Colonic mucosa (tissue), 4 donors: ENCODE results near the gene TAS2R4. TPM values are rescaled to one million over a fixed set of nuclear protein-coding genes. Genes with fewer than 3 reads are reported as not detected.
"Not testable (repeated sequence)": the region's sequence is repeated elsewhere in the genome, so short reads cannot be mapped to it uniquely, and the experiment has no call there.

Experiments
- DNase-seq: peaks from one replicate; pipeline ENCODE4 v3.0.0-alpha.2; 2020
- H3K27ac ChIP-seq: fragments of 200-600 bp; one replicate; pipeline ENCODE4 v1.8.0; 2021
- H3K27me3 ChIP-seq: fragments of 200-600 bp; one replicate; pipeline ENCODE4 v1.8.0; 2021
- H3K36me3 ChIP-seq: fragments of 200-600 bp; one replicate; pipeline ENCODE4 v1.8.0; 2021
- H3K4me1 ChIP-seq: fragments of 200-600 bp; one replicate; pipeline ENCODE4 v1.8.0; 2021; ENCODE audit warnings: mild to moderate bottlenecking
- H3K4me3 ChIP-seq: fragments of 200-600 bp; one replicate; pipeline ENCODE4 v1.8.0; 2021
- H3K9ac ChIP-seq, 2 donors: one replicate each; pipeline ENCODE4 v1.7.0; 2013; ENCODE audit warnings: control low read depth in 2 of 2, low read depth in 2 of 2, low read length in 2 of 2
- H3K9me3 ChIP-seq: fragments of 200-600 bp; one replicate; pipeline ENCODE4 v1.8.0; 2021
- CTCF ChIP-seq: fragments of 200-600 bp; IDR thresholded peaks from one replicate; pipeline ENCODE4 v1.8.0; 2022; ENCODE audit warnings: antibody characterized with exemption, mild to moderate bottlenecking
- intact Hi-C: fragments of 100-400 bp; cut with DNase I; formaldehyde crosslinking; loops from one replicate; pipeline ENCODE4 v1.14.1; 2022
- total RNA-seq, 2 donors: library from RNA; stranded (reverse); fragmentation: NEBNext Ultra II Directional in 1 of 2; extraction: Animal tissue kit (Norgen Biotek cat#: 25700) in 1 of 2; gene quantifications; one replicate each; pipeline ENCODE4 v1.2.1, GENCODE V29; 2021
- donor health status: healthy.
- donor health status: DM: no; HTN: no; CAD: no.
- donor health status: DM: no; HTN: no; CAD: no.

Gene TAS2R4
- total RNA-seq, 2 donors from 2014 or later, result 0.62 to 0.66 TPM

- H3K9ac ChIP-seq, result peak overlapping the region; percentile 53 to 80
- intact Hi-C loops, result loop anchor here (5.0 kb wide), 1 partner anchor 81 kb away; no protein-coding TSS in a partner anchor
- no peaks in the 10 kb centered on the region for H3K27me3 ChIP-seq
Observed at GRCh38 chr7:141738592-141739013, 37.9 kb upstream of the TAS2R4 start.

GRCh38 chr7:141739250-141739649 lies 37.2 kb upstream of the TAS2R4 start:
- intact Hi-C loops, result loop anchor here (5.0 kb wide), 1 partner anchor 82 kb away; no protein-coding TSS in a partner anchor
- TF ChIP-seq CTCF, result no peak
- Histone ChIP-seq H3K9me3 (no peaks in the 10 kb centered on the region), H3K4me3 (peak overlapping the region; percentile 68), H3K4me1 (no peaks in the 10 kb centered on the region), H3K27ac (no peak overlapping the region), H3K27me3 (no peaks in the 10 kb centered on the region), H3K36me3 (peaks cover 11% of the 10 kb centered on the region), H3K9ac (no peak overlapping the region)
- DNase-seq, result no peak

More at GRCh38 chr7:141738592-141739013, 37.9 kb upstream of the TAS2R4 start:
- Histone ChIP-seq H3K9me3 (no peaks in the 10 kb centered on the region), H3K36me3 (peaks cover 6% of the 10 kb centered on the region), H3K4me1 (no peaks in the 10 kb centered on the region), H3K27ac (peak overlapping the region; percentile 83), H3K4me3 (peak overlapping the region; percentile 68)
- DNase-seq, result no peak
- TF ChIP-seq CTCF, result no peak

GRCh38 chr7:141742229-141742628 lies 34.2 kb upstream of the TAS2R4 start:
- no peak for TF ChIP-seq CTCF
- no peak overlapping the region for H3K4me3 ChIP-seq
- no peaks in the 10 kb centered on the region for H3K4me1 ChIP-seq
- no peak overlapping the region for H3K27ac ChIP-seq
- DNase-seq, result no peak
- H3K9me3 ChIP-seq, result no peaks in the 10 kb centered on the region
- H3K27me3 ChIP-seq, result no peaks in the 10 kb centered on the region
- peaks cover 11% of the 10 kb centered on the region for H3K36me3 ChIP-seq
- no peak overlapping the region for H3K9ac ChIP-seq
- intact Hi-C loops, result no loop called here

GRCh38 chr7:141744131-141744530 lies 32.3 kb upstream of the TAS2R4 start:
- intact Hi-C loops, result no loop called here
- no peak for TF ChIP-seq CTCF
- no peak overlapping the region for H3K27ac ChIP-seq
- no peaks in the 10 kb centered on the region for H3K9me3 ChIP-seq
- H3K4me1 ChIP-seq, result no peaks in the 10 kb centered on the region
- H3K9ac ChIP-seq, result no peak overlapping the region
- no peaks in the 10 kb centered on the region for H3K27me3 ChIP-seq
- DNase-seq, result no peak
- H3K36me3 ChIP-seq, result peaks cover 15% of the 10 kb centered on the region
- no peak overlapping the region for H3K4me3 ChIP-seq

- H3K27ac ChIP-seq, result no peak overlapping the region
- H3K27me3 ChIP-seq, result no peaks in the 10 kb centered on the region
- H3K9ac ChIP-seq, result no peak overlapping the region
- intact Hi-C loops, result no loop called here
- no peak for TF ChIP-seq CTCF
- H3K36me3 ChIP-seq, result peaks cover 30% of the 10 kb centered on the region
- peaks cover 7% of the 10 kb centered on the region for H3K9me3 ChIP-seq
- H3K4me3 ChIP-seq, result no peak overlapping the region
- H3K4me1 ChIP-seq, result no peaks in the 10 kb centered on the region
- no peak for DNase-seq
Observed at GRCh38 chr7:141748396-141748795, 28.1 kb upstream of the TAS2R4 start.

- H3K27me3 ChIP-seq, DNase-seq, H3K4me1 ChIP-seq, H3K27ac ChIP-seq, intact Hi-C loops, H3K4me3 ChIP-seq, H3K9me3 ChIP-seq, H3K9ac ChIP-seq: not testable (repeated sequence)
- H3K36me3 ChIP-seq, result peaks cover 24% of the 10 kb centered on the region
Observed at GRCh38 chr7:141751904-141752303, 24.6 kb upstream of the TAS2R4 start.
